Measurements from ENCODE around the gene OR6B3. TPM values are rescaled to one million over a fixed set of nuclear protein-coding genes. Genes with fewer than 3 reads are reported as not detected.

The OR6B3 gene
- total and polyA plus RNA-seq, 2 of the 8 experiments (the other 6 are each of a cell fraction or from before 2014, with no cell fraction given): not detected

GRCh38 chr2:240098349-240098748 lies 45.0 kb upstream of the OR6B3 start (continued):
- TF ChIP-seq, protein P1, sequence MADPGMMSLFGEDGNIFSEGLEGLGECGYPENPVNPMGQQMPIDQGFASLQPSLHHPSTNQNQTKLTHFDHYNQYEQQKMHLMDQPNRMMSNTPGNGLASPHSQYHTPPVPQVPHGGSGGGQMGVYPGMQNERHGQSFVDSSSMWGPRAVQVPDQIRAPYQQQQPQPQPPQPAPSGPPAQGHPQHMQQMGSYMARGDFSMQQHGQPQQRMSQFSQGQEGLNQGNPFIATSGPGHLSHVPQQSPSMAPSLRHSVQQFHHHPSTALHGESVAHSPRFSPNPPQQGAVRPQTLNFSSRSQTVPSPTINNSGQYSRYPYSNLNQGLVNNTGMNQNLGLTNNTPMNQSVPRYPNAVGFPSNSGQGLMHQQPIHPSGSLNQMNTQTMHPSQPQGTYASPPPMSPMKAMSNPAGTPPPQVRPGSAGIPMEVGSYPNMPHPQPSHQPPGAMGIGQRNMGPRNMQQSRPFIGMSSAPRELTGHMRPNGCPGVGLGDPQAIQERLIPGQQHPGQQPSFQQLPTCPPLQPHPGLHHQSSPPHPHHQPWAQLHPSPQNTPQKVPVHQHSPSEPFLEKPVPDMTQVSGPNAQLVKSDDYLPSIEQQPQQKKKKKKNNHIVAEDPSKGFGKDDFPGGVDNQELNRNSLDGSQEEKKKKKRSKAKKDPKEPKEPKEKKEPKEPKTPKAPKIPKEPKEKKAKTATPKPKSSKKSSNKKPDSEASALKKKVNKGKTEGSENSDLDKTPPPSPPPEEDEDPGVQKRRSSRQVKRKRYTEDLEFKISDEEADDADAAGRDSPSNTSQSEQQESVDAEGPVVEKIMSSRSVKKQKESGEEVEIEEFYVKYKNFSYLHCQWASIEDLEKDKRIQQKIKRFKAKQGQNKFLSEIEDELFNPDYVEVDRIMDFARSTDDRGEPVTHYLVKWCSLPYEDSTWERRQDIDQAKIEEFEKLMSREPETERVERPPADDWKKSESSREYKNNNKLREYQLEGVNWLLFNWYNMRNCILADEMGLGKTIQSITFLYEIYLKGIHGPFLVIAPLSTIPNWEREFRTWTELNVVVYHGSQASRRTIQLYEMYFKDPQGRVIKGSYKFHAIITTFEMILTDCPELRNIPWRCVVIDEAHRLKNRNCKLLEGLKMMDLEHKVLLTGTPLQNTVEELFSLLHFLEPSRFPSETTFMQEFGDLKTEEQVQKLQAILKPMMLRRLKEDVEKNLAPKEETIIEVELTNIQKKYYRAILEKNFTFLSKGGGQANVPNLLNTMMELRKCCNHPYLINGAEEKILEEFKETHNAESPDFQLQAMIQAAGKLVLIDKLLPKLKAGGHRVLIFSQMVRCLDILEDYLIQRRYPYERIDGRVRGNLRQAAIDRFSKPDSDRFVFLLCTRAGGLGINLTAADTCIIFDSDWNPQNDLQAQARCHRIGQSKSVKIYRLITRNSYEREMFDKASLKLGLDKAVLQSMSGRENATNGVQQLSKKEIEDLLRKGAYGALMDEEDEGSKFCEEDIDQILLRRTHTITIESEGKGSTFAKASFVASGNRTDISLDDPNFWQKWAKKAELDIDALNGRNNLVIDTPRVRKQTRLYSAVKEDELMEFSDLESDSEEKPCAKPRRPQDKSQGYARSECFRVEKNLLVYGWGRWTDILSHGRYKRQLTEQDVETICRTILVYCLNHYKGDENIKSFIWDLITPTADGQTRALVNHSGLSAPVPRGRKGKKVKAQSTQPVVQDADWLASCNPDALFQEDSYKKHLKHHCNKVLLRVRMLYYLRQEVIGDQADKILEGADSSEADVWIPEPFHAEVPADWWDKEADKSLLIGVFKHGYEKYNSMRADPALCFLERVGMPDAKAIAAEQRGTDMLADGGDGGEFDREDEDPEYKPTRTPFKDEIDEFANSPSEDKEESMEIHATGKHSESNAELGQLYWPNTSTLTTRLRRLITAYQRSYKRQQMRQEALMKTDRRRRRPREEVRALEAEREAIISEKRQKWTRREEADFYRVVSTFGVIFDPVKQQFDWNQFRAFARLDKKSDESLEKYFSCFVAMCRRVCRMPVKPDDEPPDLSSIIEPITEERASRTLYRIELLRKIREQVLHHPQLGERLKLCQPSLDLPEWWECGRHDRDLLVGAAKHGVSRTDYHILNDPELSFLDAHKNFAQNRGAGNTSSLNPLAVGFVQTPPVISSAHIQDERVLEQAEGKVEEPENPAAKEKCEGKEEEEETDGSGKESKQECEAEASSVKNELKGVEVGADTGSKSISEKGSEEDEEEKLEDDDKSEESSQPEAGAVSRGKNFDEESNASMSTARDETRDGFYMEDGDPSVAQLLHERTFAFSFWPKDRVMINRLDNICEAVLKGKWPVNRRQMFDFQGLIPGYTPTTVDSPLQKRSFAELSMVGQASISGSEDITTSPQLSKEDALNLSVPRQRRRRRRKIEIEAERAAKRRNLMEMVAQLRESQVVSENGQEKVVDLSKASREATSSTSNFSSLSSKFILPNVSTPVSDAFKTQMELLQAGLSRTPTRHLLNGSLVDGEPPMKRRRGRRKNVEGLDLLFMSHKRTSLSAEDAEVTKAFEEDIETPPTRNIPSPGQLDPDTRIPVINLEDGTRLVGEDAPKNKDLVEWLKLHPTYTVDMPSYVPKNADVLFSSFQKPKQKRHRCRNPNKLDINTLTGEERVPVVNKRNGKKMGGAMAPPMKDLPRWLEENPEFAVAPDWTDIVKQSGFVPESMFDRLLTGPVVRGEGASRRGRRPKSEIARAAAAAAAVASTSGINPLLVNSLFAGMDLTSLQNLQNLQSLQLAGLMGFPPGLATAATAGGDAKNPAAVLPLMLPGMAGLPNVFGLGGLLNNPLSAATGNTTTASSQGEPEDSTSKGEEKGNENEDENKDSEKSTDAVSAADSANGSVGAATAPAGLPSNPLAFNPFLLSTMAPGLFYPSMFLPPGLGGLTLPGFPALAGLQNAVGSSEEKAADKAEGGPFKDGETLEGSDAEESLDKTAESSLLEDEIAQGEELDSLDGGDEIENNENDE (IDR thresholded peaks at IDR 0.05; ENCODE audit: insufficient replicate concordance, low read length): no peak
- TF ChIP-seq ZNF274 (IDR thresholded peaks at IDR 0.05; ENCODE audit: borderline replicate concordance, extremely low read depth, low read length): no peak
- no peak for TF ChIP-seq POU5F1 (IDR thresholded peaks at IDR 0.05; ENCODE audit: low read depth, low read length)
- no peak for TF ChIP-seq FOSL1 (IDR thresholded peaks at IDR 0.05; ENCODE audit: insufficient read depth, low read depth, low read length)
